GOT3 (cell line): ENCODE results near the gene DAB2.

Experiments
- DNase-seq: peaks from one replicate; lab custom pipeline; 2025; ENCODE audit warnings: mixed read lengths; lab: John Stamatoyannopoulos, UW

Gene DAB2

GRCh38 chr5:39447968-39448367 lies 23.2 kb upstream of the DAB2 start:
- no peak for DNase-seq

GRCh38 chr5:39447059-39447458 lies 22.3 kb upstream of the DAB2 start:
- DNase-seq, result no peak

GRCh38 chr5:39446231-39446630 lies 21.5 kb upstream of the DAB2 start:
- no peak for DNase-seq

GRCh38 chr5:39443911-39444310 lies 19.1 kb upstream of the DAB2 start:
- DNase-seq, result no peak

GRCh38 chr5:39442991-39443390 lies 18.2 kb upstream of the DAB2 start:
- no peak for DNase-seq

- no peak for DNase-seq
These were observed 17.1 kb upstream of the DAB2 start for GRCh38 chr5:39441838-39442237.

GRCh38 chr5:39440958-39441624 lies 16.3 kb upstream of the DAB2 start:
- DNase-seq, result no peak

GRCh38 chr5:39440192-39440957 lies 15.6 kb upstream of the DAB2 start:
- DNase-seq, result no peak

GRCh38 chr5:39439582-39440162 lies 14.9 kb upstream of the DAB2 start:
- no peak for DNase-seq

GRCh38 chr5:39437467-39437866 lies 12.7 kb upstream of the DAB2 start:
- DNase-seq, result no peak

GRCh38 chr5:39433848-39434247 lies 9.1 kb upstream of the DAB2 start:
- DNase-seq, result no peak

- DNase-seq, result no peak
These were observed 8.1 kb upstream of the DAB2 start for GRCh38 chr5:39432696-39433530.

GRCh38 chr5:39430461-39430860 lies 5.7 kb upstream of the DAB2 start:
- no peak for DNase-seq

GRCh38 chr5:39428640-39429039 lies 3.9 kb upstream of the DAB2 start:
- no peak for DNase-seq

GRCh38 chr5:39427633-39428032 lies 2.9 kb upstream of the DAB2 start:
- DNase-seq, result no peak

- DNase-seq, result no peak
These were observed 2.4 kb upstream of the DAB2 start for GRCh38 chr5:39427229-39427628.

- DNase-seq, result no peak
These were observed 1.9 kb upstream of the DAB2 start for GRCh38 chr5:39426746-39427105.

- no peak for DNase-seq
These were observed 1.4 kb upstream of the DAB2 start for GRCh38 chr5:39426051-39426745.

- no peak for DNase-seq
These were observed 1.4 kb downstream of the DAB2 start for GRCh38 chr5:39423331-39423751.

GRCh38 chr5:39422728-39423285 lies 2.0 kb downstream of the DAB2 start:
- DNase-seq, result no peak

GRCh38 chr5:39422036-39422606 lies 2.7 kb downstream of the DAB2 start:
- no peak for DNase-seq
